Spleen (tissue), 7 donors: ENCODE data around the gene RGPD3.
"Not testable (repeated sequence)": the region's sequence is repeated elsewhere in the genome, so short reads cannot be mapped to it uniquely, and the experiment has no call there.

Source experiments
- CTCF ChIP-seq, 11 experiments: fragments of 200-600 bp in 7 of 11; fragments of 450-650 bp in 4 of 11; sonication (generic) in 4 of 11; IDR thresholded peaks in 8 of 11; conservative IDR thresholded peaks in 3 of 11; 1 replicate in 7 of 11; 2 replicates in 4 of 11; pipeline versions ENCODE4 v1.4.0 to v1.8.0; 2016 to 2021; ENCODE audit warnings: antibody characterized with exemption in 11 of 11, inconsistent platforms in 4 of 11, mild to moderate bottlenecking in 1 of 11
- POLR2AphosphoS5 ChIP-seq, 3 donors: sonication (generic); formaldehyde crosslinking; IDR thresholded peaks; one replicate each; pipeline ENCODE4 v1.5.1; 2017; ENCODE audit warnings: antibody characterized with exemption in 3 of 3
- donor health status: DM: no; HTN: no; CAD: no; lungs with moderate emphysema.
- donor health status: DM: no; HTN: no; CAD: no.
- donor health status: DM: no; HTN: no; CAD: no.

- TF ChIP-seq CTCF (IDR thresholded peaks at IDR 0.05 in 8 of 11, conservative IDR thresholded peaks at IDR 0.05 in 3 of 11); POLR2AphosphoS5 (IDR thresholded peaks at IDR 0.05): not testable (repeated sequence)
Measured at GRCh38 chr2:106467516-106467915, 697 bp downstream of the RGPD3 start.
